Loucy (cell line): ENCODE measurements around the gene TSSK1B.

Experiments
- H2AFZ ChIP-seq: fragments of 200-600 bp; sonication (generic); 2 replicates; pipeline ENCODE4 v1.6.0; 2016; ENCODE audit warnings: antibody characterized with exemption, mild to moderate bottlenecking, low read length, moderate library complexity
- H3F3A ChIP-seq: fragments of 200-600 bp; 2 replicates; pipeline ENCODE4 v1.6.0; 2016; ENCODE audit warnings: antibody characterized with exemption, low read depth, mild to moderate bottlenecking
- H3K27me3 ChIP-seq: fragments of 200-600 bp; sonication (generic); 2 replicates; pipeline ENCODE4 v1.6.1; 2014; ENCODE audit warnings: low read length, mild to moderate bottlenecking; ENCODE audit not compliant: insufficient read depth, poor library complexity, severe bottlenecking
- H3K36me3 ChIP-seq: fragments of 200-600 bp; sonication (generic); 2 replicates; pipeline ENCODE4 v1.6.1; 2016; ENCODE audit warnings: low read length; ENCODE audit not compliant: insufficient read depth
- H3K4me1 ChIP-seq: fragments of 200-600 bp; sonication (generic); 2 replicates; pipeline ENCODE4 v1.5.1; 2014; ENCODE audit warnings: low read length, mild to moderate bottlenecking; ENCODE audit not compliant: insufficient read depth, poor library complexity, severe bottlenecking
- H3K4me2 ChIP-seq: fragments of 200-600 bp; sonication (generic); 2 replicates; pipeline ENCODE4 v1.6.0; 2014; ENCODE audit warnings: antibody characterized with exemption, low read length, low read depth, mild to moderate bottlenecking; ENCODE audit not compliant: poor library complexity, severe bottlenecking
- H3K4me3 ChIP-seq: fragments of 200-600 bp; sonication (generic); 2 replicates; pipeline ENCODE4 v1.5.1; 2014; ENCODE audit warnings: low read length, mild to moderate bottlenecking, mixed read lengths; ENCODE audit not compliant: poor library complexity, severe bottlenecking
- H3K79me2 ChIP-seq: fragments of 200-600 bp; sonication (generic); 2 replicates; pipeline ENCODE4 v1.6.1; 2014; ENCODE audit warnings: low read length; ENCODE audit not compliant: insufficient read depth
- H3K9ac ChIP-seq: fragments of 200-600 bp; sonication (generic); 2 replicates; pipeline ENCODE4 v1.6.0; 2014; ENCODE audit warnings: mild to moderate bottlenecking, low read depth, low read length, moderate library complexity; ENCODE audit not compliant: poor library complexity, severe bottlenecking
- H3K9me2 ChIP-seq: fragments of 200-600 bp; sonication (generic); replicated peaks from 2 replicates; pipeline ENCODE4 v1.6.1; 2016; ENCODE audit warnings: low read depth, low read length, mixed read lengths
- H3K9me3 ChIP-seq: fragments of 200-600 bp; sonication (generic); 2 replicates; pipeline ENCODE4 v1.6.1; 2014; ENCODE audit warnings: mild to moderate bottlenecking, antibody characterized with exemption, low read length, low read depth; ENCODE audit not compliant: insufficient read depth
- H4K20me1 ChIP-seq: fragments of 200-600 bp; sonication (generic); 2 replicates; pipeline ENCODE4 v1.6.0; 2014; ENCODE audit warnings: antibody characterized with exemption, low read length, mild to moderate bottlenecking; ENCODE audit not compliant: insufficient read depth, poor library complexity, severe bottlenecking
- CTCF ChIP-seq: fragments of 200-600 bp; sonication (generic); conservative IDR thresholded peaks from 2 replicates; pipeline ENCODE4 v1.5.1; 2014; ENCODE audit warnings: mild to moderate bottlenecking, antibody characterized with exemption, low read length
- EZH2phosphoT487 ChIP-seq: fragments of 200-600 bp; IDR thresholded peaks from 2 replicates; pipeline ENCODE4 v1.6.1; 2018; ENCODE audit warnings: antibody characterized with exemption, mild to moderate bottlenecking, moderate library complexity, borderline replicate concordance

Gene TSSK1B

GRCh38 chr5:113448252-113448651 is 13.5 kb upstream of the TSSK1B start:
- TF ChIP-seq CTCF (no peak), EZH2phosphoT487 (no peak)
- no peak overlapping the region for H3K4me2 ChIP-seq
- no peaks in the 10 kb centered on the region for H3K4me1 ChIP-seq
- H3K36me3 ChIP-seq: no peaks in the 10 kb centered on the region
- no peaks in the 10 kb centered on the region for H3F3A ChIP-seq
- no peaks in the 10 kb centered on the region for H3K9me2 ChIP-seq
- no peak overlapping the region for H2AFZ ChIP-seq
- H3K79me2 ChIP-seq: no peaks in the 10 kb centered on the region
- no peaks in the 10 kb centered on the region for H3K27me3 ChIP-seq
- H3K9ac ChIP-seq: no peak overlapping the region
- no peaks in the 10 kb centered on the region for H4K20me1 ChIP-seq
- H3K9me3 ChIP-seq: no peaks in the 10 kb centered on the region
- H3K4me3 ChIP-seq: no peak overlapping the region

- H3K9me2 ChIP-seq: no peaks in the 10 kb centered on the region
- H3K4me2 ChIP-seq: no peak overlapping the region
- H4K20me1 ChIP-seq: no peaks in the 10 kb centered on the region
- H3F3A ChIP-seq: no peaks in the 10 kb centered on the region
- H3K27me3 ChIP-seq: no peaks in the 10 kb centered on the region
- no peak overlapping the region for H2AFZ ChIP-seq
- H3K4me1 ChIP-seq: no peaks in the 10 kb centered on the region
- H3K36me3 ChIP-seq: no peaks in the 10 kb centered on the region
- TF ChIP-seq EZH2phosphoT487: no peak
- peak; percentile 35; the same call in 1 of the 2 replicates for TF ChIP-seq CTCF
- H3K4me3 ChIP-seq: no peak overlapping the region
- no peaks in the 10 kb centered on the region for H3K9me3 ChIP-seq
- H3K9ac ChIP-seq: no peak overlapping the region
- no peaks in the 10 kb centered on the region for H3K79me2 ChIP-seq
Measured at GRCh38 chr5:113447498-113448050, 12.8 kb upstream of the TSSK1B start.

- H3K9ac ChIP-seq: no peak overlapping the region
- H3F3A ChIP-seq: no peaks in the 10 kb centered on the region
- no peak overlapping the region for H3K4me2 ChIP-seq
- no peaks in the 10 kb centered on the region for H3K36me3 ChIP-seq
- H4K20me1 ChIP-seq: no peaks in the 10 kb centered on the region
- no peak overlapping the region for H2AFZ ChIP-seq
- no peak overlapping the region for H3K4me3 ChIP-seq
- H3K9me2 ChIP-seq: no peaks in the 10 kb centered on the region
- no peaks in the 10 kb centered on the region for H3K4me1 ChIP-seq
- TF ChIP-seq CTCF: no peak
- TF ChIP-seq EZH2phosphoT487: no peak
- no peaks in the 10 kb centered on the region for H3K27me3 ChIP-seq
- no peaks in the 10 kb centered on the region for H3K9me3 ChIP-seq
- H3K79me2 ChIP-seq: no peaks in the 10 kb centered on the region
Measured at GRCh38 chr5:113446358-113446927, 11.7 kb upstream of the TSSK1B start.
